ENCODE results near the gene LCN12.
"Not testable (repeated sequence)": the region's sequence is repeated elsewhere in the genome, so short reads cannot be mapped to it uniquely, and the experiment has no call there.

LCN12 gene

DNA sequence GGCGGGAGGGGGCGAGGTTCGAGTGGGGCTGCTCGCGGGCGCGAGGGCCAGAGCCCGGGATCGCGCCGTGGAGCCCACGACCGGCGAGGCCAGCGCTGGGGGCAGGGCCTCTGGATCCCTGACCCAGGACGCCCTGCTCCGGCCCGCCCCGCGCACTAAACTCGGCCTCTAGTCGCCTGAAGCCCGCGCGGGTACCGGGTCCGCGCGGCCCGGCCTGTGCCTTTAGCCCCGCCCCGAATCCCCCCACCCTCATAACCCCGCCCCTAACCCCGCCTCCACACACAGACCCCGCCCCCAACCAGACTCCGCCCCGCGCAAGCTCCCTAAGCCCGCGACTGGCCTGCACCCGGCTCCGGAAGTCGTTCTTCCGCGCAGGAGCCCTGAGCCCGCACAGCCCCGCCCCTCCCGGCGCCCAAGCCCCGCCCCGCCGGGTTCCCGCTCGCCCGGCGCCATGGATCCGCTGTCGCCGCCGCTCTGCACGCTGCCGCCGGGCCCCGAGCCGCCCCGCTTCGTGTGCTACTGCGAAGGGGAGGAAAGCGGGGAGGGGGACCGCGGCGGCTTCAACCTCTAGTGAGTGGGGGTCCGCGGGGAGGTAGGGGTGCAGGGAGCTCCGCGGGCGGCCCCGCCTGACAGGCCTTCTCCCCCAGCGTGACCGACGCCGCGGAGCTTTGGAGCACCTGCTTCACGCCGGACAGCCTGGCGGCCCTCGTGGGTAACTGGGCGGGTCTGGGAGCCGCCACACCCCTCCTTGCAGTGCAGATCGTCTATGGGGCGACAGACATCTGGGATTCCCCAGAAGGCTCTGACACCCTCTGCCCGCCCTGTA, 40.1 kb downstream of the LCN12 start, which contains the start of gene PAXX:
TSS of gene PAXX (plus strand) at position 430 of the 826 bp plus-strand sequence. CDS start at position 452, 22 bp downstream.
- DNase-seq (ENCODE audit: low read depth), result peak; percentile 67

DNA sequence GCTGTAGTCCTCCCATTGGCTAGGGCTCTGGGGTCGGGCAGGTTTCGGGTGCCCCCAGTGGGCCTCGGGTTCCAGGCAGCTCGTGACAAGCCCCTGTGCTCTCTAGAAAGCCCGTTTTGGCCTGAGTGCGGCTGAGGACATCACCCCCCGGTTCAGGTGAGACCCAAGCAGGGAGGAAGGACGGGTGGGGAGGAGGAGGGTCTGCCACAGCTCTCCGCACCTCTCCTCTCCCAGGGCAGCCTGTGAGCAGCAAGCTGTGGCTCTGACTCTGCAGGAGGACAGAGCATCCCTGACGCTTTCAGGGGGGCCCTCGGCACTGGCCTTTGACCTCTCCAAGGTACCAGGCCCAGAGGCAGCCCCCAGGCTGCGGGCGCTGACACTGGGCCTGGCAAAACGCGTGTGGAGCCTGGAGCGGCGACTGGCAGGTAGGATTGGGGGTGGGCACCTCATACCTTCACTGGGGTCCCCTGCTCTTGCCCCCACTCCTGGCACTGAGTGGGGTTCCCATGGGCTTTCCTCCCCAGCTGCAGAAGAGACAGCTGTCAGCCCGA, 40.8 kb downstream of the LCN12 start:
- DNase-seq (ENCODE audit: low read depth), result no peak

GRCh38 chr9:136994180-136994887, 42.3 kb downstream of the LCN12 start:
- DNase-seq (ENCODE audit: low read depth), result no peak

GRCh38 chr9:136994888-136995230, 42.8 kb downstream of the LCN12 start:
- DNase-seq (ENCODE audit: low read depth), result no peak

DNA sequence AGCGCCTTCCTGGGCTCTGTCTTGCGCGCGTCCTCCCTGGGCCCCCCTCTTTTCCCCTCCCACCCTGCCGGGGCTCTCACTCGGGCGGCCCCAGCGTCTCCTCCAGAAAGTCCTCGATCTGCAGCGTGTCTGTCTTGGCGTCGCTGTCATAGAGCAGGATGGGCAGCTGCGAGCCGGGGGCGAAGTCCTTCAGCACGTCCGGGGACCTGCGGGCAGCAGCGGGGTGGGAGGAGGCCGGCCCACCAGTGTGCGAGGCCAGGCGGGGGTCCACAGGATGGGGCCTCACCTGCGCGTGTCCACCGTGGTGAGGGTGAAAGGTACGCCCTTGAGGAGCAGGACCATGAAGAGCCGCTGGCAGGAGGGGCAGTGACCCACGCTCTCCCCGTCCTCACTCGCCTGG, 43.3 kb downstream of the LCN12 start:
- DNase-seq (ENCODE audit: low read depth), result no peak

DNA sequence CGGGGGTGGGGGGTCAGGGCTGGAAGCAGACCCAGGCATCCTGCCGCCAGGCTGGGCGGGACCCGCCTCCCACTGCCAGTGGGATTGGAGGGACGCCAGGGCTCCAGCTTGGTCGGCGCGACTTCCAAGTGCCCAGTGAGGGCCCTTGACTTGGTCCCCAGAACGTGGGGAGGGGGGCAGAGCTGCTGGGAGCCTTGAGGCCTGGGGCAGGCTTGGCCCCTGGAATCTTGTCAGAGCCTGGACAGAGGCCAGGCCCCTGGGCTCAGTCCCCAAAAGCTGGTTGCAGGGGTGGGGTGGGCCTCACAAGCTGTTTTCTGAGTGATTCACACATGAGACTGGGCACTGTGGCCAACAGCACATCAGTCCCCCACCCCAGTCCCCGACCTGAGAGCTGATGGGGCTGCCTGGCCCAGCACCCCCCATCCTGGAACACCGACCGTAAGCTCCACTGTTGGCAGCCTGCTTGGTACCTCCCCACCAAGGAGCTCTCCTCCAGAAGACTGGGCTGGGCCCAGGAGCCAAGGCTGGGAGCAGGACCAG, 43.8 kb downstream of the LCN12 start:
- DNase-seq (ENCODE audit: low read depth), result no peak

DNA sequence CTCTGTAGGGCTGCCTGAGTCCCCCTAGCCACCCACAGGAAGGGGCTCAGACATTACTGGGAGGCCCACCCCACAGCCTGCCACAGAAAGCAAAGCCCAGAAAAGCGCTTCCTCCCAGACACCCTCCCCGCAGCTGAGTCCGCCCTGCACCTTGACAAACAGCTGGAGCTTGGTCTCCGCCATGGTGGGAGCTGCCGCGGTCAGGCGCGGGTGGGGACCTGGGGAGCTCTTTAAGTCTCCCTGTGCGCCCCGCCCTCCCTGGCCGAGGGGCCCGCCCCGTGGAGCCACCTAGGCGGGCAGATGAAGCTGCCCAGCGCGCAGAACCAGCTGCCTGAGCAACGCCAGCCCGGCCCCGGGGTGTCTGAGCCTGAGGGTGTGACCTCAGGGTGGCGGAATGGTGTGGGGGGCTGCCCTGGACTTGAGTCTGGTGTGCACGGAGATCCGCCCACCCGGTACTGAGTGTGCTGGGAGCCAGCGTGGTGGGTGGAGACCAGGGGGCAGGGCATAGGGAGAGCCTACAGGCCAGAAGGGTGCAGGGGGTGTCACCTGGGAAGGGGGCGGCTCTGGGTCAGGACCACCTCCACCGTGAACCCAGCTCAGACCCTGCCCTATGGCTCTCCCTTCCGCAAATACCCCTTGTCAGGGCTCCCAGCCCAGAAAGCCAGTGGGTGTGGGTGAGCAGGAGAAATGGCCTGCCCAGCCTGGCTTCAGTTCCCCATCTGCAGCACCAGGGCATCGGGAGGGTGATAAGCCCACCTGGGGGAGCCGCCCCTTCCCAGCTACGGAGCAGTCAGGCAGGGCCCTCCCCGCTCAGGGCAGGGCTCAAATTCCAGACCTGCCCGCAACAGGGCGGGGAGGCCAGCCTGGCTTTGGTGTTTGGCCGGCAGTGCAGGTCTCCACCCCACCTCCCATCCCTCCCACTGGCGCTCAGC, 44.6 kb downstream of the LCN12 start, which contains the start of gene CLIC3:
TSS of gene CLIC3 (minus strand) at position 208 of the 932 bp plus-strand sequence. CDS start at position 183, 25 bp downstream.
- no peak for DNase-seq (ENCODE audit: low read depth)

- DNase-seq (ENCODE audit: low read depth), result no peak
These were observed 45.3 kb downstream of the LCN12 start for GRCh38 chr9:136997371-136997770.

GRCh38 chr9:136997830-136998234, 45.8 kb downstream of the LCN12 start:
- DNase-seq (ENCODE audit: low read depth), result no peak

DNA sequence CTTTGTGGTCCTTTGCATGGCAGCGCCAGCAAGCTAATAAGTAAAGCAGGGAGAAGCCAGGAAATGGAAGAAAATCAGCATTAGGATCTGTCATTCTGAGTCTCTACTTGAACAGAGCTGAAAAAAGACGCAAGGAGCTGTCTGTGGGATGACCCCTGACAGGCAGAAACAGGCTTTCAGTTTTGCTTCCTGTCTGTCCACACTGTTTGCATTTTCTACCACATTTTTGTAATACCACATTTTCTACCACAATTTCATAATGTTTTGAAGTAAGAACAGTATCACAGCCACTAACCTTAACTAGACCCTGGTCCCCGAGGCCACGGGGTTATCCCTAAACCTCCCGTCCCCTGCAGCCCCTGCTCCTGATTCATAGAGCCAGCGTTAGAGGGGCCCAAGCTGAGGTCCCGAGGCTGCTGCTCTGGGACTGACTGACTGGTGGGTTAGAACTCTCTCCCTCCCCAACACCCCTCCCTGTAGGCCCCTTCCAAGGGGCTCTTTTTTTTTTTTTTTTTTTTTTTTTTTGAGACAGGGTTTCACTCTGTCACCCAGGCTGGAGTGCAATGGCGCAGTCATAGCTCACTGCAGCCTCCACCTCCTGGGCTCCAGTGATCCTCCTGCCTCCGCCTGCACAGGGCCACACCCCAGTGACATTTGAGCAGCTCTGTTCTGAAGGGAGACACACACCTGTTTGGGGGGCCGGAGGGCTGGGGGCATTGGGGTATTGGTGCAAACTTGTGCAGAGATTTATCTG, 48.3 kb downstream of the LCN12 start:
- DNase-seq (ENCODE audit: low read depth), result no peak

DNA sequence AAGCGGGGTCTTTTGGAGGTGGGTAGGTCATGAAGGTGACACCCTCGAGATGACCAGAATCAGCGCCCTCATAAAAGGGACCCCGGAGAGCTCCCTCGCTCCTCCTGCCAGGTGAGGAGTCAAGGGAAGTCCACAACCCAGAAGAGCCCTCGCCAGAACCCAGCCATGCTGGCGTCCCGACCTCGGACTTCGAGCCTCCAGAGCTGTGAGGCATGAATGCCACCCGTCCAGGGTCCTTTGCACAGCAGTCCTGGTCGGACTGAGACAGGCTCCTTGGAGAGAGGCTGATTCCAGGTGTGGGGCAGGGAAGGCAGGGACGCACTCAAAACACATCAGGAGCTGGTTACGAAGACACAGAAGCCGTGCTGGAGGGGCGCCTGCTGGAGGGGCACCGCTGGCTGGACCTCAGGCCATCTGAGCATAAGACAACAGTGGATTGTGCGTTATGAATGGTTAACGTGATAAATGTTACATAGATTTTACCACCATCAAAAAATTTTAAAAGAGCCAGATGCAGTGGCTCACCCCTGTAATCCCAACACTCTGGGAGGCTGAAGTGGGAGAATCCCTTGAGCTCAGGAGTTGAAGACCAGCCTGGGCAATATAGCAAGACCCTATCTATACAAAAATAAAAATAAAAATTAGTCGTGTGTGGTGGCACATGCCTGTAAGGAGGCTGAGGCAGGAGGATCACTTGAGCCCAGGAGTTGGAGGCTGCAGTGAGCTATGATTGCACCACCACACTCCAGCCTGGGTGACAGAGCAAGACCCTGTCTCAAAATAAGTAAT, 50.0 kb downstream of the LCN12 start:
- DNase-seq (ENCODE audit: low read depth), result no peak

GRCh38 chr9:137002646-137003041, 50.6 kb downstream of the LCN12 start:
- DNase-seq (ENCODE audit: low read depth), result no peak

- DNase-seq (ENCODE audit: low read depth), result not testable (repeated sequence)
These were observed 52.2 kb downstream of the LCN12 start for GRCh38 chr9:137004285-137004684.

Measured in GM04504 (cell line).